Stomach (tissue), 9 donors: ENCODE results near the gene BCAR1. TPM values are rescaled to one million over a fixed set of nuclear protein-coding genes. Genes with fewer than 3 reads are reported as not detected.

Source experiments
- DNase-seq, 2 donors: peaks; one replicate each; pipeline versions ENCODE4 v3.0.0 to v3.0.0-alpha.2; 2013 to 2019
- H3K27ac ChIP-seq, 5 donors: fragments of 200-600 bp in 4 of 5; sonication (generic) in 4 of 5; one replicate each; pipeline ENCODE4 v1.5.1; 2013 to 2019; ENCODE audit warnings: mild to moderate bottlenecking in 1 of 5, moderate library complexity in 1 of 5
- H3K27me3 ChIP-seq, 3 donors: fragments of 200-600 bp; sonication (generic); one replicate each; pipeline ENCODE4 v1.5.1; 2017 to 2019; ENCODE audit warnings: mixed run types in 1 of 3
- H3K36me3 ChIP-seq, 4 donors: fragments of 200-600 bp; sonication (generic); 1 replicate in 3 of 4; 2 replicates in 1 of 4; pipeline ENCODE4 v1.5.1; 2016 to 2019
- H3K4me1 ChIP-seq, 4 donors: fragments of 200-600 bp; sonication (generic); one replicate each; pipeline ENCODE4 v1.5.1; 2016 to 2019
- H3K4me3 ChIP-seq, 4 donors: fragments of 200-600 bp; sonication (generic) in 3 of 4; one replicate each; pipeline ENCODE4 v1.5.1; 2016 to 2019; ENCODE audit warnings: mild to moderate bottlenecking in 1 of 4
- H3K9me3 ChIP-seq, 4 donors: fragments of 200-600 bp; sonication (generic); one replicate each; pipeline ENCODE4 v1.5.1; 2016 to 2019
- CTCF ChIP-seq, 7 experiments: fragments of 450-650 bp in 4 of 7; fragments of 200-600 bp in 3 of 7; sonication (generic) in 3 of 7; IDR thresholded peaks; one replicate each; pipeline ENCODE4 v1.5.1; 2016 to 2019; ENCODE audit warnings: antibody characterized with exemption in 7 of 7, control low read depth in 2 of 7, mild to moderate bottlenecking in 1 of 7
- EP300 ChIP-seq: sonication (generic); formaldehyde crosslinking; IDR thresholded peaks from one replicate; pipeline ENCODE4 v1.6.1; 2017; ENCODE audit warnings: antibody characterized with exemption
- POLR2A ChIP-seq, 4 donors: fragments of 450-650 bp; IDR thresholded peaks; one replicate each; pipeline ENCODE4 v1.6.1; 2016; ENCODE audit warnings: antibody characterized with exemption in 4 of 4, control low read depth in 2 of 4, mild to moderate bottlenecking in 1 of 4, moderate library complexity in 1 of 4
- POLR2AphosphoS5 ChIP-seq, 3 donors: sonication (generic); formaldehyde crosslinking; IDR thresholded peaks; one replicate each; pipeline ENCODE4 v1.6.1; 2016; ENCODE audit warnings: antibody characterized with exemption in 3 of 3
- WGBS, 5 donors: extraction: QIAGEN DNeasy Blood & Tissue Kit in 3 of 5; methylation state at CpG; one replicate each; pipeline versions ENCODE4 v1.1.5 to v1.1.7; 2013 to 2018; 5-methylcytosine and 5-hydroxymethylcytosine counted together
- intact Hi-C: fragments of 100-400 bp; cut with DNase I; formaldehyde crosslinking; loops from one replicate; pipeline ENCODE4 v1.15.1; 2023; ENCODE audit warnings: low total_unique reads
- polyA plus RNA-seq, 3 donors: library from polyadenylated mRNA; stranded (reverse); fragments of 200-250 nt; gene quantifications; one replicate each; pipeline ENCODE4 v1.2.3, GENCODE V29; 2013
- total RNA-seq, 5 donors: library from RNA; depleted of rRNA; stranded (reverse); fragments of >200 nt; gene quantifications; one replicate each; pipeline versions ENCODE4 v1.1.0 to v1.2.3, GENCODE V29; 2014 to 2016
- donor health status: healthy with polysubstance abuse.
- donor health status: Bipolar disorder and iron deficiency.
- donor health status: healthy.

Gene BCAR1
- total and polyA plus RNA-seq, 8 donors = 34.7 to 219 (median 56.8) TPM

GRCh38 chr16:75250089-75250808 is 1.2 kb downstream of the BCAR1 start:
- peak; percentile 87 to 90 for DNase-seq
- H3K9me3 ChIP-seq = no peaks in the 10 kb centered on the region
- intact Hi-C loops = no loop called here
- H3K27me3 ChIP-seq = peaks cover 0 to 41% (median 6%) of the 10 kb centered on the region in 3 donors
- 2 to 7% (median 4%) methylated on average over 25 to 29 of the region's 29 CpGs for WGBS, 5 donors
- H3K36me3 ChIP-seq = no peaks in the 10 kb centered on the region
- H3K4me3 ChIP-seq = peak overlapping the region; percentile 55 to 89 (median 82)
- H3K4me1 ChIP-seq = peaks cover 90 to 95% (median 94%) of the 10 kb centered on the region in 4 donors
- TF ChIP-seq CTCF (IDR thresholded peaks at IDR 0.05) (no peak), POLR2AphosphoS5 (IDR thresholded peaks at IDR 0.05) (peak in 2 of 3 donors; percentile 78 to 83)
- H3K27ac ChIP-seq = peak overlapping the region; percentile 96 to 100 (median 98)

DNA sequence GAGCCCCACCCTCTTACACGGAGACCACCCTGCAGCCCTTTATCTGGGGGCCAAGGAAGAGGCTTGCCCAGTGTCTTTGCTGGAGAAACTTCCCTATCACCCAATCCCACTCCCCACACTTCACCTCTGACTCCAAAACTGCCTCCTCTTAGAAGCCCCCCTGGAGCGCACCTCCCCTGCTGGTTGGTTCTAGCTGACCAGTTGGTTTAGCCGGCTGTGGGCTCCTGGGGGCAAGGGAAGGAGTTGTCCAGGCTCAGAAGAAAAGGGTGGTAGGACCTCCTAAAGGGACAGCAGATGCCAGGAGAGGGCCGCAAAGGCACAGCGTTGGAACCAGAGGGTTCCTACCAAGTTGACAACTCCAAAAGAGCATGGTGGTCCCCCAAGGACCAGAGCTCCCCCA is 2.0 kb downstream of the BCAR1 start:
- 39 to 54% (median 51%) methylated on average over 5 of the region's 5 CpGs for WGBS, 5 donors
- Histone ChIP-seq H3K27ac (peak overlapping the region; percentile 96 to 100 (median 98)), H3K36me3 (no peaks in the 10 kb centered on the region), H3K4me1 (peaks cover 90 to 95% (median 94%) of the 10 kb centered on the region in 4 donors), H3K27me3 (peaks cover 0 to 41% (median 6%) of the 10 kb centered on the region in 3 donors), H3K4me3 (peak overlapping the region; percentile 55 to 89 (median 82)), H3K9me3 (no peaks in the 10 kb centered on the region)
- peak in 1 of 2 donors; percentile 14 for DNase-seq
- intact Hi-C loops = no loop called here
- no peak for TF ChIP-seq POLR2AphosphoS5 (IDR thresholded peaks at IDR 0.05)
- no peak for TF ChIP-seq CTCF (IDR thresholded peaks at IDR 0.05)
- no peak for TF ChIP-seq POLR2A (IDR thresholded peaks at IDR 0.05)
- no peak for TF ChIP-seq EP300

DNA sequence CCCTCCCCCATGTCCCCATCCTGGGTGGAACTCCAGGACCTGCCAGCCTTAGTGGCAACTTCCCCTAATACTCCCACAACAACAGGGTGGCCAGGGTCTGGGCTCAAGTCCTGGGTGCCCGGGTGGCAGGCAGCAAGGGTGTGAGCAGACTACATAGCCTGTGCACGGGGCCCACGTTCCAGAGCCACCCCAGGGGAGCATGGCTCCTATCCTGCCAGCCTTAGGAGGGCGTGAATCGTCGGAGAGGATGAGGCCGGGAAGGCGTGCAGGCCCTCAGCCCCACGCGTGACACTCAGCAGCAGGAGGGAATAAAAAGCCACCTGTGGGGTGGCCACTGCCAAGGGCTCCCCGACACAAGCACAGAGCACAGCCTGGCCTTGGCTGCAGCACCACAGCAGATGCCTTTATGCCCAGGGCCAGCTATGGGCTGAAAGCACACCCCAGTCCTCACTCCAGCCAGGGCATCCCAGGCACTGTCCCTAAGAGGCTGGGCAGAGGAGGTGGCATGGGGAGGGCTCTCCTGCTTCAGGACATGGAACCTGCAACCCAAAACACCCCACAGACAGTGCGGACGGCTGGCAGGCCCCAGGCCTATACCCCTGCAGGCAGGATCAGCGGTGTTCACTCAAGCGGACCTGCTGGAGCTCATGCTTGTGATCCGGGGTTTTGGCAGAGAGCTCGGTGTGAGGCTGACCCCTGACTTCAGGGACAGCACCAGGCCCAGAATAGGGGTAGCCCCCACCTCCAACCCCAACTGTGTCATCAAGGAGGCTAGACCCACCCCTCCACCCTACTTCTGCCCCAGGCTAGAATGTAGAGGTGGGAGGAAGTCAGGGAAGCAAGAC is 2.7 kb downstream of the BCAR1 start:
- TF ChIP-seq CTCF (IDR thresholded peaks at IDR 0.05) (no peak), EP300 (no peak), POLR2AphosphoS5 (IDR thresholded peaks at IDR 0.05) (no peak), POLR2A (IDR thresholded peaks at IDR 0.05) (no peak)
- no peak for DNase-seq
- WGBS, 5 donors = 29 to 64% (median 44%) methylated on average over 10 to 17 of the region's 17 CpGs
- peaks cover 90 to 95% (median 94%) of the 10 kb centered on the region in 4 donors for H3K4me1 ChIP-seq
- intact Hi-C loops = no loop called here
- H3K9me3 ChIP-seq = no peaks in the 10 kb centered on the region
- peaks cover 0 to 2% (median 0%) of the 10 kb centered on the region in 4 donors for H3K36me3 ChIP-seq
- H3K27ac ChIP-seq = peak overlapping the region; percentile 96 to 100 (median 98)
- H3K4me3 ChIP-seq = peak overlapping the region in 3 of 4 donors; percentile 55 to 84 (median 80)
- H3K27me3 ChIP-seq = peaks cover 0 to 41% (median 6%) of the 10 kb centered on the region in 3 donors

DNA sequence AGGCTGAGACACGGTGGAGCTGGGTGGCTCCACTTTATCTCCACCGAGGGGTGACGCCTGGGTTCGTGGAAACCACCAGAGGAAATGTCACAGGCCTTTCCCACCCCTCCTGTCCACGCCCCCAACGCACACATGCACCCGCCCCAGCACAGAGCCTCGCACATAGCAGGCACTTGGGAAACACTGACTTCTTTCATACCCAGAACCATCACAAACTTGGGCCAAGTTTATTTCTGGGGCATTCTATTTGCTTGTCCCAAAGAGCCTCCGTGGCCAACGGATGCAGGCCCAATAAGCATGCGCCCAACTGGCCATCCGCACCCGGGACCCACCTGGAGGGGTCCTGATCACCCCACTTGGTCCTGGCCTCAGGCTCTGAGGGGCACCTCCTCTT is 3.3 kb downstream of the BCAR1 start:
- H3K27ac ChIP-seq = peak overlapping the region; percentile 96 to 100 (median 98)
- H3K27me3 ChIP-seq = peaks cover 0 to 36% (median 6%) of the 10 kb centered on the region in 3 donors
- intact Hi-C loops = no loop called here
- TF ChIP-seq POLR2AphosphoS5 (IDR thresholded peaks at IDR 0.05) (peak in 2 of 3 donors; percentile 36 to 38), POLR2A (IDR thresholded peaks at IDR 0.05) (no peak)
- peaks cover 90 to 95% (median 94%) of the 10 kb centered on the region in 4 donors for H3K4me1 ChIP-seq
- H3K36me3 ChIP-seq = peaks cover 0 to 4% (median under 1%) of the 10 kb centered on the region in 4 donors
- H3K9me3 ChIP-seq = no peaks in the 10 kb centered on the region
- WGBS, 5 donors = 24 to 43% (median 31%) methylated on average over 11 to 13 of the region's 13 CpGs
- DNase-seq = peak; percentile 68 to 84
- peak overlapping the region in 2 of 4 donors; percentile 55 to 80 for H3K4me3 ChIP-seq
